ENCODE measurements around the gene PTGFRN. TPM values are rescaled to one million over a fixed set of nuclear protein-coding genes. Genes with fewer than 3 reads are reported as not detected.

PTGFRN gene
- total RNA-seq, 1 experiment from 2014 or later: 60.6 TPM

- no peak for DNase-seq (ENCODE audit: low read depth, low spot score)
- Histone ChIP-seq H3K4me2 (ENCODE audit: low read length) (no peak overlapping the region), H3K27me3 (ENCODE audit: insufficient read depth, low read length) (no peaks in the 10 kb centered on the region), H3K9me2 (ENCODE audit: insufficient read depth) (no peaks in the 10 kb centered on the region), H2AFZ (ENCODE audit: low read depth, low read length, poor library complexity, severe bottlenecking) (no peak overlapping the region), H3K4me3 (replicated peaks in 1 of 2; ENCODE audit: low read depth in 1 of 2, low read length in 2 of 2) (no peak overlapping the region), H3K4me1 (ENCODE audit: control insufficient read depth in 1 of 2, insufficient read depth in 2 of 2, low read length in 2 of 2) (no peaks in the 10 kb centered on the region), H4K20me1 (ENCODE audit: insufficient read depth) (no peaks in the 10 kb centered on the region), H3K36me3 (ENCODE audit: control insufficient read depth in 1 of 2, insufficient read depth in 2 of 2, low read length in 2 of 2) (peaks cover 4 to 5% of the 10 kb centered on the region in 2 experiments; a peak in 2 of 4 replicates), H3K9me3 (ENCODE audit: control insufficient read depth in 1 of 2, insufficient read depth in 1 of 2, low read depth in 1 of 2, low read length in 2 of 2) (no peaks in the 10 kb centered on the region), H3K9ac (ENCODE audit: low read length) (no peak overlapping the region), H3K27ac (ENCODE audit: low read depth, low read length) (no peak overlapping the region), H3K79me2 (ENCODE audit: insufficient read depth, low read length) (no peaks in the 10 kb centered on the region)
- ATAC-seq: no peak
- intact Hi-C loops (cut with micrococcal nuclease): loop anchor here (5.0 kb wide), 1 partner anchor 92 kb away; no protein-coding TSS in a partner anchor
- POLR2A ChIA-PET: no interaction called here
- CTCF ChIA-PET: interaction anchor here (1.4 kb wide), 1 partner anchor 11 kb away, joined by 4 read pairs; no protein-coding TSS in a partner anchor
- no peak for TF ChIP-seq ZNF274 (IDR thresholded peaks at IDR 0.05; ENCODE audit: low read depth, low read length)
- TF ChIP-seq EGR1 (IDR thresholded peaks at IDR 0.05; ENCODE audit: low read depth): no peak
- TF ChIP-seq, protein P1, sequence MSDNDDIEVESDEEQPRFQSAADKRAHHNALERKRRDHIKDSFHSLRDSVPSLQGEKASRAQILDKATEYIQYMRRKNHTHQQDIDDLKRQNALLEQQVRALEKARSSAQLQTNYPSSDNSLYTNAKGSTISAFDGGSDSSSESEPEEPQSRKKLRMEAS (IDR thresholded peaks at IDR 0.05): no peak
- no peak for TF ChIP-seq CBX3 (IDR thresholded peaks at IDR 0.05; ENCODE audit: low read depth)
- no peak for TF ChIP-seq REST (IDR thresholded peaks at IDR 0.05; ENCODE audit: low read depth)
- no peak for TF ChIP-seq ELF1 (IDR thresholded peaks at IDR 0.05; ENCODE audit: borderline replicate concordance, low read depth)
- TF ChIP-seq TCF7L2 (IDR thresholded peaks at IDR 0.05; ENCODE audit: borderline replicate concordance, extremely low read depth, insufficient read depth, insufficient read length): no peak
- no peak for TF ChIP-seq JUND (IDR thresholded peaks at IDR 0.05)
- TF ChIP-seq SP1 (IDR thresholded peaks at IDR 0.05; ENCODE audit: low read depth): no peak
- TF ChIP-seq FOSL1 (IDR thresholded peaks at IDR 0.05; ENCODE audit: low read depth): no peak
- no peak for TF ChIP-seq SRF (IDR thresholded peaks at IDR 0.05; ENCODE audit: low read depth)
- TF ChIP-seq YY1 (IDR thresholded peaks at IDR 0.05; ENCODE audit: extremely low read depth, insufficient replicate concordance, low read depth, low read length): no peak
- TF ChIP-seq POLR2A (IDR thresholded peaks at IDR 0.05; ENCODE audit: borderline replicate concordance, extremely low read depth, insufficient read depth, insufficient read length): no peak
- TF ChIP-seq CEBPB (IDR thresholded peaks at IDR 0.05; ENCODE audit: low read depth): no peak
- TF ChIP-seq EZH2 (IDR thresholded peaks at IDR 0.05): no peak
- RAD21 ChIA-PET (ENCODE audit: low non-redundant PET in 1 of 2, low total read pairs in 2 of 2, uncharacterized antibody in 2 of 2, unreplicated experiment in 2 of 2): no interaction called here
- BruUV-seq (replicated peaks): no TSS peak
Measured at GRCh38 chr1:116945421-116945820, 35.7 kb downstream of the PTGFRN start.

All from HCT116 (cell line).